ENCODE measurements around the gene TFEB. TPM values are rescaled to one million over a fixed set of nuclear protein-coding genes. Genes with fewer than 3 reads are reported as not detected.
"Not testable (repeated sequence)": the region's sequence is repeated elsewhere in the genome, so short reads cannot be mapped to it uniquely, and the experiment has no call there.

TFEB gene
- total RNA-seq, 1 donor from 2014 or later: 6.2 TPM

- no peak for DNase-seq (ENCODE audit: extremely low spot score, unreplicated experiment)
- no peak for TF ChIP-seq CTCF (conservative IDR thresholded peaks at IDR 0.05)
- Mint-ChIP-seq H3K4me1 (ENCODE audit: unreplicated experiment) (peaks cover 30% of the 10 kb centered on the region), H3K27me3 (peaks cover 8% of the 10 kb centered on the region), H3K4me3 (no peak overlapping the region), H3K9me3 (no peaks in the 10 kb centered on the region), H3K36me3 (no peaks in the 10 kb centered on the region), H3K27ac (peak overlapping the region; percentile 13)
Observed at GRCh38 chr6:41767112-41767833, 31.9 kb upstream of the TFEB start.

- not testable (repeated sequence) for H3K9me3 Mint-ChIP-seq; H3K4me3 Mint-ChIP-seq; H3K36me3 Mint-ChIP-seq; DNase-seq (ENCODE audit: extremely low spot score, unreplicated experiment); H3K27ac Mint-ChIP-seq
- Mint-ChIP-seq H3K4me1 (ENCODE audit: unreplicated experiment) (peaks cover 30% of the 10 kb centered on the region), H3K27me3 (peaks cover 13% of the 10 kb centered on the region)
Observed at GRCh38 chr6:41766043-41766664, 30.7 kb upstream of the TFEB start.

GRCh38 chr6:41763470-41763869 lies 28.1 kb upstream of the TFEB start:
- H3K36me3 Mint-ChIP-seq: no peaks in the 10 kb centered on the region
- DNase-seq (ENCODE audit: extremely low spot score, unreplicated experiment): no peak
- peak overlapping the region; percentile 29 for H3K27ac Mint-ChIP-seq
- H3K9me3 Mint-ChIP-seq: no peaks in the 10 kb centered on the region
- H3K27me3 Mint-ChIP-seq: peaks cover 19% of the 10 kb centered on the region
- peaks cover 23% of the 10 kb centered on the region for H3K4me1 Mint-ChIP-seq (ENCODE audit: unreplicated experiment)
- no peak overlapping the region for H3K4me3 Mint-ChIP-seq
- TF ChIP-seq CTCF (conservative IDR thresholded peaks at IDR 0.05): no peak

- Mint-ChIP-seq H3K4me1 (ENCODE audit: unreplicated experiment) (peaks cover 5% of the 10 kb centered on the region), H3K4me3 (no peak overlapping the region), H3K9me3 (no peaks in the 10 kb centered on the region), H3K36me3 (no peaks in the 10 kb centered on the region), H3K27ac (no peak overlapping the region), H3K27me3 (peaks cover 27% of the 10 kb centered on the region)
- TF ChIP-seq CTCF (conservative IDR thresholded peaks at IDR 0.05): no peak
- no peak for DNase-seq (ENCODE audit: extremely low spot score, unreplicated experiment)
Observed at GRCh38 chr6:41759905-41760579, 24.6 kb upstream of the TFEB start.

GRCh38 chr6:41759106-41759904 lies 23.9 kb upstream of the TFEB start:
- H3K27ac Mint-ChIP-seq: no peak overlapping the region
- no peak for DNase-seq (ENCODE audit: extremely low spot score, unreplicated experiment)
- no peak overlapping the region for H3K4me3 Mint-ChIP-seq
- no peak for TF ChIP-seq CTCF (conservative IDR thresholded peaks at IDR 0.05)
- peaks cover 32% of the 10 kb centered on the region for H3K27me3 Mint-ChIP-seq
- peaks cover 5% of the 10 kb centered on the region for H3K4me1 Mint-ChIP-seq (ENCODE audit: unreplicated experiment)
- no peaks in the 10 kb centered on the region for H3K36me3 Mint-ChIP-seq
- no peaks in the 10 kb centered on the region for H3K9me3 Mint-ChIP-seq

All from type B pancreatic cell (in vitro differentiated cells).